Spleen (tissue), 13 donors: ENCODE data around the gene PRR14. TPM values are rescaled to one million over a fixed set of nuclear protein-coding genes. Genes with fewer than 3 reads are reported as not detected.
A peak's percentile ranks its signal among the peaks of the same experiment; 100 is the strongest.

Source experiments
- DNase-seq: peaks from one replicate; pipeline ENCODE4 v3.0.0-alpha.2; 2020
- H3K27ac ChIP-seq, 8 donors: fragments of 200-600 bp; sonication (generic) in 7 of 8; 1 replicate in 4 of 8; 2 replicates in 4 of 8; pipeline versions ENCODE4 v1.5.0 to v1.8.0; 2016 to 2021; ENCODE audit warnings: inconsistent platforms in 4 of 8, mild to moderate bottlenecking in 4 of 8, moderate library complexity in 1 of 8
- H3K27me3 ChIP-seq, 7 donors: fragments of 200-600 bp; sonication (generic) in 6 of 7; replicated peaks in 1 of 7; 1 replicate in 4 of 7; 2 replicates in 3 of 7; pipeline versions ENCODE4 v1.5.0 to v1.8.0; 2016 to 2021; ENCODE audit warnings: inconsistent platforms in 3 of 7, mild to moderate bottlenecking in 1 of 7
- H3K36me3 ChIP-seq, 6 donors: fragments of 200-600 bp; sonication (generic) in 5 of 6; 1 replicate in 4 of 6; 2 replicates in 2 of 6; pipeline versions ENCODE4 v1.5.0 to v1.8.0; 2016 to 2021; ENCODE audit warnings: inconsistent platforms in 2 of 6
- H3K4me1 ChIP-seq, 6 donors: fragments of 200-600 bp; sonication (generic) in 5 of 6; 1 replicate in 3 of 6; 2 replicates in 3 of 6; pipeline versions ENCODE4 v1.5.0 to v1.8.0; 2016 to 2021; ENCODE audit warnings: inconsistent platforms in 3 of 6
- H3K4me3 ChIP-seq, 8 donors: fragments of 200-600 bp; sonication (generic) in 7 of 8; 1 replicate in 4 of 8; 2 replicates in 4 of 8; pipeline versions ENCODE4 v1.5.0 to v1.8.0; 2016 to 2021; ENCODE audit warnings: inconsistent platforms in 4 of 8, mild to moderate bottlenecking in 4 of 8, moderate library complexity in 2 of 8
- H3K9me3 ChIP-seq, 8 donors: fragments of 200-600 bp; sonication (generic) in 7 of 8; 1 replicate in 4 of 8; 2 replicates in 4 of 8; pipeline versions ENCODE4 v1.5.0 to v1.8.0; 2016 to 2021; ENCODE audit warnings: inconsistent platforms in 4 of 8
- POLR2A ChIP-seq, 3 donors: fragments of 450-650 bp; IDR thresholded peaks; one replicate each; pipeline ENCODE4 v1.5.1; 2017; ENCODE audit warnings: antibody characterized with exemption in 3 of 3, mild to moderate bottlenecking in 1 of 3
- POLR2AphosphoS5 ChIP-seq, 3 donors: sonication (generic); formaldehyde crosslinking; IDR thresholded peaks; one replicate each; pipeline ENCODE4 v1.5.1; 2017; ENCODE audit warnings: antibody characterized with exemption in 3 of 3
- WGBS, 5 donors: extraction: QIAGEN DNeasy Blood & Tissue Kit in 3 of 5; methylation state at CpG; one replicate each; pipeline versions ENCODE4 v1.1.5 to v1.1.7; 2013 to 2018; 5-methylcytosine and 5-hydroxymethylcytosine counted together
- intact Hi-C: fragments of 100-400 bp; cut with DNase I; formaldehyde crosslinking; loops from one replicate; pipeline ENCODE4 v1.15.0; 2023; ENCODE audit warnings: low total_unique reads
- long read RNA-seq, 2 donors: transcript quantifications; one replicate each; lab custom pipeline, GENCODE V29; 2026
- polyA plus RNA-seq, 3 donors: library from polyadenylated mRNA; stranded (reverse); fragments of 200-250 nt; gene quantifications; one replicate each; pipeline ENCODE4 v1.2.1, GENCODE V29; 2013
- total RNA-seq, 7 donors: library from RNA; depleted of rRNA in 3 of 7; stranded (reverse); fragments of >200 nt in 3 of 7; fragmentation: NEBNext Ultra II Directional in 4 of 7; extraction: Animal tissue kit (Norgen Biotek cat#: 25700) in 4 of 7; gene quantifications; one replicate each; pipeline versions ENCODE4 v1.1.0 to v1.2.1, GENCODE V29; 2016 to 2021
- TF ChIP-seq, protein P1 (sequence below), 11 experiments: fragments of 200-600 bp in 7 of 11; fragments of 450-650 bp in 4 of 11; sonication (generic) in 4 of 11; IDR thresholded peaks in 8 of 11; conservative IDR thresholded peaks in 3 of 11; 1 replicate in 7 of 11; 2 replicates in 4 of 11; pipeline versions ENCODE4 v1.4.0 to v1.8.0; 2016 to 2021; ENCODE audit warnings: antibody characterized with exemption in 11 of 11, inconsistent platforms in 4 of 11, mild to moderate bottlenecking in 1 of 11
- donor health status: healthy with polysubstance abuse.
- donor health status: DM: no; HTN: no; CAD: no; lungs with moderate emphysema.
- donor health status: DM: no; HTN: no; CAD: no.
- donor health status: Bipolar disorder and iron deficiency.
- donor health status: healthy.
- donor health status: DM: no; HTN: no; CAD: no.
- donor health status: DM: yes; HTN: yes; CAD: no.

Gene PRR14
- total RNA-seq (10 to 100 TPM; 51.2 to 77.8 (median 61.8) TPM), polyA plus RNA-seq (100 to 1,000 TPM in 2 of 3 donors, 10 to 100 TPM in 1; 68.4 to 178 (median 148) TPM)
- long read RNA-seq, donor 1, partial matches to known transcripts = 0 of 2 reads
- long read RNA-seq, donor 1, other reads (novel, unspliced or antisense) = 0 of 2 reads
- long read RNA-seq, donor 2, partial matches to known transcripts = 0 of 5 reads
- long read RNA-seq, donor 2, other reads (novel, unspliced or antisense) = 0 of 5 reads

DNA sequence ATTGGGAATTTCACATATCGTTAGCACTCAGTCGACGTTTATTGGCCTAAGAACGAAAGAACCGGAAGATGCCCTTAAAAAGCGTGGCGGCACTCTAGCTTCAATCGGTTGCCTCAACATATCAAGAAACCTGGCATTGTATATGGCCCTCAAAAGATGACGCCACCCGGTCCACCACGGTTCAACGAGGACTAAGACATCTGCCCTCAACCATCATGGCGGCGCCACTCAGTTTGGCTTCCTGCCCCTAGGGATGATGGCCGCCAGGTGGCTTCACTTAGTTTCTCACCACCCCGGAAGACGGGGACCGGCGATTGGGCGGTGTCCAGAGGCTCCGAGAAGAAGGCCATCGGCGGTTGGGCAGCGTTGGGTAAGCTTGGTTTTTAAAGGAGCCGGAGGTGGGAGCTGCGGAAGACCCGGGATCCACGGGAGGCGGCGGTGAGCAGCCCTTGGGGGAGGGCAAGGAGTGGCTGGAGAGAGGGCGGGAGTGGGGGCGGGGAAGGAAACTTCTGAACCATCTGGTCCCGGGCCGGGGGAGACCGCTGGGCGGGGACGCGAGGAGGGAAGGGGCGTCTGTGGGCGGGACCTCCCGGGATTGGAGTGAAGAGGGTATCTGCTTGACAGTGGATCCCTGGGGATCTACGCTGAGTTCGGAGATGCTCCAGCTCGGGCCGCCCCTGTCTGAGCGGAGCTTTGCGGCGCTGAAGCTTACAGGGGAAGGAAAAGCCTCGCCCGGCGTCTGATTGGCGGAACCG is at the start of gene PRR14:
Gene PRR14, plus strand, starts transcription at position 592 of the 755 bp plus-strand sequence. CDS start 686 bp downstream, outside the sequence.
- DNase-seq = peak; percentile 100
- Histone ChIP-seq H3K4me3 (peak within 1 kb of the TSS; percentile 80 to 93 (median 89)), H3K27me3 (no peaks in the 10 kb centered on the region), H3K4me1 (peaks cover 9 to 50% (median 24%) of the 10 kb centered on the region in 6 donors), H3K9me3 (no peaks in the 10 kb centered on the region), H3K36me3 (peaks cover 0 to 37% (median 33%) of the 10 kb centered on the region in 6 donors), H3K27ac (peak within 1 kb of the TSS; percentile 93 to 99 (median 95))
- TF ChIP-seq, protein P1, sequence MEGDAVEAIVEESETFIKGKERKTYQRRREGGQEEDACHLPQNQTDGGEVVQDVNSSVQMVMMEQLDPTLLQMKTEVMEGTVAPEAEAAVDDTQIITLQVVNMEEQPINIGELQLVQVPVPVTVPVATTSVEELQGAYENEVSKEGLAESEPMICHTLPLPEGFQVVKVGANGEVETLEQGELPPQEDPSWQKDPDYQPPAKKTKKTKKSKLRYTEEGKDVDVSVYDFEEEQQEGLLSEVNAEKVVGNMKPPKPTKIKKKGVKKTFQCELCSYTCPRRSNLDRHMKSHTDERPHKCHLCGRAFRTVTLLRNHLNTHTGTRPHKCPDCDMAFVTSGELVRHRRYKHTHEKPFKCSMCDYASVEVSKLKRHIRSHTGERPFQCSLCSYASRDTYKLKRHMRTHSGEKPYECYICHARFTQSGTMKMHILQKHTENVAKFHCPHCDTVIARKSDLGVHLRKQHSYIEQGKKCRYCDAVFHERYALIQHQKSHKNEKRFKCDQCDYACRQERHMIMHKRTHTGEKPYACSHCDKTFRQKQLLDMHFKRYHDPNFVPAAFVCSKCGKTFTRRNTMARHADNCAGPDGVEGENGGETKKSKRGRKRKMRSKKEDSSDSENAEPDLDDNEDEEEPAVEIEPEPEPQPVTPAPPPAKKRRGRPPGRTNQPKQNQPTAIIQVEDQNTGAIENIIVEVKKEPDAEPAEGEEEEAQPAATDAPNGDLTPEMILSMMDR (IDR thresholded peaks at IDR 0.05 in 8 of 11, conservative IDR thresholded peaks at IDR 0.05 in 3 of 11) = peak in 10 of 11 experiments; percentile 33 to 80 (median 64)
- TF ChIP-seq POLR2A (IDR thresholded peaks at IDR 0.05) = peak in 2 of 3 donors; percentile 30 to 35
- peak; percentile 83 to 89 (median 86) for TF ChIP-seq POLR2AphosphoS5 (IDR thresholded peaks at IDR 0.05)
- intact Hi-C loops = no loop called here
- WGBS, 5 donors = 0 to 1% (median 1%) methylated on average over 39 to 53 of the region's 53 CpGs

DNA sequence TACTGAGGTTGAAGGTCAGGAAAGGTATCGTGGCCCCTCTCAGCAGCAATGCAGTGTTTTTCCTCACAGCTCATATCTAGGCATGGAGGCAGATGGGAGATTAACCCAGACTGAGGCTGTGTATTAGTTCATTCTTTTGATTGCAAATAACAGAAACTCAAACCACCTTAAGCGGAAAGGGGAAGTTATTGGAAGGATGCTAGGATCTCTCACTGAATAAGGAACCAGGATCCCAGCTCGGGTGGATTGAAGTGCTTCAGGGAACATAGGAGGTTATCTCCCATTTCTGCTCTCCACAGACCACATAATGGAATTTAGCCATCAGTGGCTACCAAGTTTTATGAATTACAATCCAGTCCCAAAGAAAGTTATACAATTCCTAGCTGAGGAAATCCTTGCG is 48.8 kb upstream of the PRR14 start:
- H3K27ac ChIP-seq = peak overlapping the region in 1 of 8 donors; percentile 0
- DNase-seq = no peak
- 60 to 82% (median 75%) methylated on average over 4 of the region's 4 CpGs for WGBS, 5 donors
- no peaks in the 10 kb centered on the region for H3K27me3 ChIP-seq
- H3K36me3 ChIP-seq = peaks cover 3 to 52% (median 42%) of the 10 kb centered on the region in 6 donors
- TF ChIP-seq POLR2AphosphoS5 (IDR thresholded peaks at IDR 0.05) = no peak
- H3K4me1 ChIP-seq = peaks cover 0 to 60% (median 26%) of the 10 kb centered on the region in 6 donors
- H3K4me3 ChIP-seq = no peak overlapping the region
- intact Hi-C loops = no loop called here
- H3K9me3 ChIP-seq = no peaks in the 10 kb centered on the region

DNA sequence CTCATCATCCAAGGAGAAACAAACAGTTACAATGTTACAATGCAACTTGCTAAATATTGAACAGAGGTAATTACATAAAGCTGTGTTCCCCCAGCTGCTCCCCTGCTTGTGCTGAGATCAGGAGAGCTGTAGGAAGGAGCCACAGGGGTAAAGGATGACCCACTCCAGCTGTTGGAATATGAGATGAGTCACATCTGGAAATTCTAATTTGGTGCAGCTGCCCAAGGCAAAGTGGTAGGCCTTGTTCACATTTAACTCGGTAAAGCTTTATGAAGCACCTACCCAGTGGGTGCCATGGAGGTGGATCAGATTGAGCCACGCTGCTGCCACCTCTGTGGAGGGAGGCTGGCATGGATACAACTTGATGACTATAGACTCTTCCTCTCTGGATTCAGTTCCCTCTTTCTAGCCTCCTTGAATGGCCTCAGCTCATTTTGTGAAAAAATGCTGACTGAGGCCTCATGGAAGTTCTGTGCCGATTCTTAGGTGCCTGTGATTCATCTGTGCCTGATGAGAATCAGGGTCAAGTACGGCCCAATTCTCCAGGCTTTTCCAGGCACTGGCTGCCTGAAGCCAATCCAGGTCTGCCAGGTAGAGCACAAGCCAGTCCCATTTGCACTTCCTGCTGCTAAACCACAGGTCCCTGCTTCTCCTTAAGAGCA is 48.0 kb upstream of the PRR14 start:
- Histone ChIP-seq H3K27ac (peak overlapping the region in 2 of 8 donors; percentile 0 to 38), H3K36me3 (peaks cover 3 to 59% (median 46%) of the 10 kb centered on the region in 6 donors), H3K9me3 (no peaks in the 10 kb centered on the region), H3K4me3 (no peak overlapping the region), H3K4me1 (peaks cover 0 to 63% (median 31%) of the 10 kb centered on the region in 6 donors), H3K27me3 (no peaks in the 10 kb centered on the region)
- peak in 1 of 3 donors; percentile 20 for TF ChIP-seq POLR2AphosphoS5 (IDR thresholded peaks at IDR 0.05)
- TF ChIP-seq, protein P1 (IDR thresholded peaks at IDR 0.05 in 8 of 11, conservative IDR thresholded peaks at IDR 0.05 in 3 of 11) = no peak
- intact Hi-C loops = no loop called here
- WGBS, 5 donors = 64 to 84% (median 77%) methylated on average over 4 of the region's 4 CpGs
- DNase-seq = no peak

DNA sequence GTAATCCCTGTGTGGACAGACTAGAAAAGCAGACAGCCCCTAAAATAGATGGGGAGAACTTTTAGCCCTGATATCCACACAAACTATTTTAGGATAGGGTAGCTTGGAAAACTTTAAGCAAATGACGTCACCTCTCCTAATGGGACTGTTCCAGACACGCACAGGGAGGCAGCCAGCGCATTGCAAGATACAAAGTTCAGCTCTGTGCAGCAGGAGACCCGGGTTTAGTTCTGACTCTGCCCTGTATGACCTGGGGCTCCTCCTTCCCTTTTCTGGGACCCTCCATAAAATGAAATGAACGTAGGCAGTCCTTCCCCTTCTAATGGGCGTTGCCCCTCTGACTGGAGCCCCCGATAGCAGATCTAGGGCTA is 46.8 kb upstream of the PRR14 start:
- peaks cover 3 to 68% (median 47%) of the 10 kb centered on the region in 6 donors for H3K36me3 ChIP-seq
- no peaks in the 10 kb centered on the region for H3K9me3 ChIP-seq
- WGBS, 5 donors = 82 to 92% (median 91%) methylated on average over 7 of the region's 7 CpGs
- no peak overlapping the region for H3K4me3 ChIP-seq
- TF ChIP-seq POLR2AphosphoS5 (IDR thresholded peaks at IDR 0.05) (no peak), POLR2A (IDR thresholded peaks at IDR 0.05) (no peak)
- TF ChIP-seq, protein P1 (IDR thresholded peaks at IDR 0.05 in 8 of 11, conservative IDR thresholded peaks at IDR 0.05 in 3 of 11) = no peak
- H3K4me1 ChIP-seq = peaks cover 0 to 72% (median 36%) of the 10 kb centered on the region in 6 donors
- intact Hi-C loops = no loop called here
- no peak for DNase-seq
- no peak overlapping the region for H3K27ac ChIP-seq
- H3K27me3 ChIP-seq = no peaks in the 10 kb centered on the region
